ENCODE data around the gene IFTAP.
A peak's percentile ranks its signal among the peaks of the same experiment; 100 is the strongest.
"Not testable (repeated sequence)": the region's sequence is repeated elsewhere in the genome, so short reads cannot be mapped to it uniquely, and the experiment has no call there.

Gene IFTAP, protein sequence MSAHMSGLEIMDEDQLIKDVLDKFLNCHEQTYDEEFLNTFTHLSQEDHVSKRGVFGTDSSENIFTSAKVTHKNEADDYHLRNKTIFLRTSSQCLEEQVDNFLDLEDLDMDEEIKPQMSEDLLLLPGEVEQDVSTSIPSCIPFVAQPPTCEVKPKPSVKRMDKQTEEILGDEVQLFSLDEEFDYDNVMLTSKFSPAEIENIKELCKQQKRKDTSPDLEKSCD

GRCh38 chr11:36594316-36594989, at the start of gene IFTAP:
Gene IFTAP (plus strand): TSS chr11:36594502. CDS start chr11:36610104, 15,602 bp downstream.
- DNase-seq, result peak; percentile 67

DNA sequence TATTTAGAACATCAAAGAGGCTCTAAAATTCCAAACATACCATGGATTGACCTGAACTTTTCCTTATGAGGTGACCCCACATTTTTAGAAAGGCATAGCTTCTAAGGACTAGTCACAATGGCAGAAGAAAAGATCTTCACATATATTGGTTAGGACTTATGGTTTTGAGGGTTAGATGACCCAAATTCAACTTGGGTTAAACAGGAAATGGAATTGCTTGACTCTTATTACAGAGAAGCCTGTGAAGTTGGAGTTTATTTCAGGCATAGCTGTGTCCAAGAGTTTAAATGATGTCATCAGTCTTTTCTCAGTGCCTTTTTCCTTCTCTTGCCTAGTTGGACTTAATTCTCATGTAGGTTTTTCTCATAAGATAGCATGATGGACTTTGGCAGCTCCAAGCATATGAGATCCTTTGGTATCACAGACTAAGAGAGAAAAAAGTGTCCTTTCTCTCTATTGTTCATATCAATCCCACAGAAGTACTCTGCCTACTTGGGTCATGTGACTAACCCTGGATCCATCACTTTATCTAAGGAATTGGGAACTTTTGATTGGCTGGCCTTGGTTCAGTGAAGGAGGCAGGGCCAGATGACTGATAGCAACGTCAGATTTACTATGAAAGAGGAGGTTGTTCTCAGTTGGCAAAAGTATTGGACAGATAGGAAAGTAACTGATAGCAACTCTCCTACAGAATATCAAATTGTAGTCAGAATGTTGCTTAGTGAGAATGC, 43.8 kb upstream of the IFTAP start:
- DNase-seq, result no peak

DNA sequence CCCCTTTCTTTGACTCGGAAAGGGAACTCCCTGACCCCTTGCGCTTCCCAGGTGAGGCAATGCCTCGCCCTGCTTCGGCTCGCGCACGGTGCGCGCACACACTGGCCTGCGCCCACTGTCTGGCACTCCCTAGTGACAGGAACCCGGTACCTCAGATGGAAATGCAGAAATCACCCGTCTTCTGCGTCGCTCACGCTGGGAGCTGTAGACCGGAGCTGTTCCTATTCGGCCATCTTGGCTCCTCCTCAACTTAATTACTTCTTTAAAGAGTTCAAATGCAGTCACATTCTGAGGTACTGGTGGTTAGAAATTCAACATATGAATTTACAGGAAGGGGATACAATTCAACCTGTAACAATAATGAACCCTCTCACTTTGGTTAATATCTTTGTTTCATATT, 36.9 kb upstream of the IFTAP start:
- not testable (repeated sequence) for DNase-seq

DNA sequence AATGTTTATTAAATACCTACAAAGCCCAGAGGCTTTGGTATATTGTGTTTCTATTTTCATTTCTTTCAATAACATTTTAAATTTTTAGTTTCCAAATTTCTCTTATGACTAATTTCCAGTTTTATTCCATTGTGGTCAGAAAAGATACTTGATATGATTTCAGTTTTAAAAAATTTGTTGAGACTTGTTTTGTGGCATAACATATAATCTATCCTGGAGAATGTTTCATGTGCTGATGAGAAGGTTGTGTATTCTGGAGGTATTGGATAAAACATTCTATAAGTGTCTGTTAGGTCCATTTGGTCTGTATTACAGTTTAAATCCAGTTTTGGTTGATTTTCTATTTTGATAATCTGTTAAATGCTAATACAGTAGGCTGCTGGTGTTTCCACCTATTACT, 36.3 kb upstream of the IFTAP start:
- DNase-seq, result no peak

DNA sequence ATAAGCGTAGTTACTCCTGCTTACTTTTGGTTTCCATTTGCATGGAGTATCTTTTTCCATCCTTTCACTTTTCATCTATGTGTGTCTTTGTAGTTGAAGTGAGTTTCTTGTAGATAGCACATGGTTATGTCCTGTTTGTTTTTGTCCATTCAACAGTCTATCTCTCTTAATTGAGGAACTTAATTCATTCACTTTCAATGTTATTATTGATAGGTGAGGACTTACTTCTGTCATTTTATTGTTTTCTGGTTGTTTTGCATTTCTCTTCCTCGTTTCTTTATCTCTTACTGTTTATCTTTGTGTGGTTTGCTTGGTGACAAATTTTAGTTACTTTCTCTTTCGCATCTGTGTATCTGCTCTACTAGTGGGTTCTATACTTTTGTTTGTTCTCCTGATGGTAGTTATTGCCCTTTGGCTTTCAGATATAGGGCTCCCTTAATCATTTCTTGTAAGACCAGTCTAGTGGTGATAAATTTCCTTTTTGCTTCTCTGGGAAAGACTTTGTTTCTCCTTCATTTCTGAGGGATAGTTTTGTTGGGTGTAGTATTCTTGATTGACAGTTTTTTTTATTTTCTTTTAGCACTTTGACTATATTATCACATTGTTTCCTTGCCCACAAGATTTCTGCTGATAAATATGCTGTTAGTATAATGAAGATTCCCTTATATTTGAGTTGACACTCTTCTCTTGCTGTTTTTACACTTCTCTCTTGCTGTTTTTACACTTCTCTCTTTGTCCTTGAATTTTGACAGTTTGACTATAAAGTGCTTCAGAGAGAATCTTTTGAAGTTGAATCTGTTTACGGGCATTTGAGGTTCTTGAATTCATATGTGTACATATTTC, 35.5 kb upstream of the IFTAP start:
- DNase-seq, result no peak

DNA sequence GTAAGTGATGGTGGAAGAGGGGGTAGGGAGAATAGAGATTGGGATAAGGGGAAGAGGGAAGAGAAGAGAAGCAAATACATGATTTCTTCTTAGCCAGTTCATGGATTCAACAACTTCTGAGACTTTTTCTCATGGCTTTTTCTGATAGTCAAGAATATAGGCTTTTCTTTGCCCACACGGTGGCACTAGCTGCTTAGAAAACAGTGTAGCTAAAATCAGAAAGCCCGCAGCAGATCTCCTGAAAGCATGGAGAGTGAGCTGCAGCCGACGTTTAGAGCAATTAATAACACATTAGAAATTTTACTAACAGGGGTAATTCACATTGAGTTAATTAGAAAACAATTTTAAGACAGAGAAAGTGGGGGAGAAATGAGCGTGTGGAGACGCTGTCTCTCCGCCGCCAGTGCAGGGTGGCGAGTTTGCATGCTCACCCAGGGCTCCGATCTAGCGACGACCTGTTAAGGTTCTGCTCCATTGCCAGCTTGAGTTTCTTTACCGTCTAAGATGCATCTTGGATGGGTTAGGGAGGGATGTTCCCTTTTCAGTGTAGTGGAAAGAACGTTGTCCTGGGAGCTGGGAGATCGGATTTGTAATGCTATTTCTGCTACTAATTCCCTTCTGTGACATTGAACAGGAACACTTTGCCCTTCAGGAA, 29.8 kb upstream of the IFTAP start:
- peak; percentile 45 for DNase-seq

GRCh38 chr11:36565031-36565610, 29.2 kb upstream of the IFTAP start:
- no peak for DNase-seq

- no peak for DNase-seq
Observed at GRCh38 chr11:36566407-36567053, 27.8 kb upstream of the IFTAP start.

- no peak for DNase-seq
Observed at GRCh38 chr11:36567694-36568093, 26.6 kb upstream of the IFTAP start, which contains the start of gene RAG1. Gene RAG1 (plus strand): TSS chr11:36568007. CDS start chr11:36573305, 5,298 bp downstream.

GRCh38 chr11:36569095-36569494, 25.2 kb upstream of the IFTAP start:
- DNase-seq, result no peak

GRCh38 chr11:36574486-36574885, 19.8 kb upstream of the IFTAP start:
- DNase-seq, result no peak

DNA sequence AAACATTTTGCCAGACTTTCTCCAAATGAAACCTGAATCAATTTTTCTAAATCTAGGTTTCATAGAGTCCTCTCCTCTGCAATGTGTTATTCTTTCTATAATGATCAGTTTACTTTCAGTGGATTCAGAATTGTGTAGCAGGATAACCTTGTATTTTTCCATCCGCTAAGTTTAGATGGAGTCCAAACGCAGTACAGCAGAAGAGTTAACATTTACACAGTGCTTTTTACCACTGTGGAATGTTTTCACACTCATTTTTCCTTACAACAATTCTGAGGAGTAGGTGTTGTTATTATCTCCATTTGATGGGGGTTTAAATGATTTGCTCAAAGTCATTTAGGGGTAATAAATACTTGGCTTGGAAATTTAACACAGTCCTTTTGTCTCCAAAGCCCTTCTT, 16.9 kb upstream of the IFTAP start:
- DNase-seq, result no peak

DNA sequence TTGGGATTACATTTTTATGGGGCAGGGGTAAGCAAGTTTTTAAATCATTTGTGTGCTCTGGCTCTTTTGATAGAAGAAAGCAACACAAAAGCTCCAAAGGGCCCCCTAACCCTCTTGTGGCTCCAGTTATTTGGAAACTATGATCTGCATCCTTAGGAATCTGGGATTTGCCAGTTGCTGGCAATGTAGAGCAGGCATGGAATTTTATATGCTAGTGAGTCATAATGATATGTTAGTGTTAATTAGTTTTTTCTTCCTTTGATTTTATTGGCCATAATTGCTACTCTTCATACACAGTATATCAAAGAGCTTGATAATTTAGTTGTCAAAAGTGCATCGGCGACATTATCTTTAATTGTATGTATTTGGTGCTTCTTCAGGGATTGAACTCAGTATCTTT, 16.4 kb upstream of the IFTAP start:
- no peak for DNase-seq

- DNase-seq, result no peak
Observed at GRCh38 chr11:36578458-36578857, 15.8 kb upstream of the IFTAP start.

GRCh38 chr11:36581536-36581935, 12.8 kb upstream of the IFTAP start:
- no peak for DNase-seq

DNA sequence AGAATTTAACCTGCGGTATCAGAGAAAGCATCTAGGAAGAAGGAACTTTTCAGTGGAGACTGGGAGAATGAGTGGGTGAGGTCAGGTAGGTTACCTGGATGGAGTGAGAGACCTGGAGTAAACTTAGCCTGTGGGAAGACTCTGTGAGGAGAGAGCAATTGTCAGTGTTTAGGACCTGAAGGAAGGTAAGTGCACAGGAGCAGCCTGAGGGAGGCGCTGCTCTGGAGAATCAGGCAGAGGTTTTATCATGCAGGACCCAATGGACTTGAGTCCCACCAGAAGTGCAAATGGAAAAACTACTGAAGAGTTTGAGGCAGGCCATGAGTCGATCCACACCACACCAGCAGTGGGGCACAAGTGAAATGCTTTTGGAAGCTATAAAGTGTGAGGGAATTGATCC, 10.6 kb upstream of the IFTAP start:
- DNase-seq, result no peak

- DNase-seq, result no peak
Observed at GRCh38 chr11:36586543-36586942, 7.8 kb upstream of the IFTAP start.

DNA sequence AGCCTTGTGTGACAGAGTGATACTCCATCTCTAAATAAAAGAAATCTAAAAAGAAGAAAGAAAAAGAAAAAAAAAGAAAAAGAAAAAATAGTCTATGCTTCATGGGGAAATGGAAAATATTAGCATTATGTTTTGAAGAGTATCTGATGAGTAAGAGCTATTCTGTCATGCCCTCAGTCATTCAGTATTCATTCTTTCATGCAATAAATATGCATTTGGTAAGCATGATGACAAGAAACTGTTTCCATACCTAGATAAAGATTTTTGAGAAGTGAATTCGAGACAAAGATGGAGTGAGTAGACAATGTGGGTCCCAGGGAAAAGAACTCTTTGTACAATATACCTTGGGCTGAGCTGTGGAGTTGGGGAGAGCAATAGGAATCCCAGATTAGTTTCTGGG, 6.2 kb upstream of the IFTAP start:
- DNase-seq, result no peak

DNA sequence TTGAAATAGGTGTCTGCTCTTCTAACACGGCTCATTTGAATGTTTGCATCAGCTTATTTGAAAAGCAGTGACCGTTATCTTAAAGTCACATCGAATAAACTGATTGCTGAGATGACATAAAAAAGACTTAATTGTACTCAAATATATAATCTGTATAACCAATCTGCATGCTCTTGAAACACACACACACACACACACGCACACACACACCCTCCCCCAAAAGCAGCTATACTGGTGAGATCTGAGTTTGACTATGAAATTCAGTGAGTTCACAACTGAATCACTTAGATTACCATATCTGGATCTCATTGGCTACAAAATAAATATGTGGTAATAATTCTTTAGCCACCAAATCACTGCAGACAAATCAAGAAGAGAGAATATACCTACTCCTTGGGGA, 3.8 kb upstream of the IFTAP start:
- DNase-seq, result no peak

DNA sequence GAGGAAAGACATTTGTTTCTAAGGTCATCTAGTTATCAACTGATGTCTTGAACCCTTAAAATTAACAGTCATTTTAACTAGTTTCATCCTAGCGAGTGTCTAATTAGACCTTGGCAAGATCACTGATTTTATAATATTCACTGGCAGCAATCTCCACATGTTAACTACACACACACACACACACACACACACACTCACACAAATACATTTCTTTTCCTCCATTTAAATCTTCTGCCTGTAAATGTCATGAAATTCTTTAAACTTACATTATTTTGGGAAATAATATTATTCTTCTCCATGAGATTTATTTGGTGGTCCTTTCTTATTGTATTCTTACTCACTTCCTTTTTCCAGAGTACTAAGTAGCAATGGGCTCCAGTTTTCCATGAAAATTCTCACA, 2.9 kb upstream of the IFTAP start:
- no peak for DNase-seq

DNA sequence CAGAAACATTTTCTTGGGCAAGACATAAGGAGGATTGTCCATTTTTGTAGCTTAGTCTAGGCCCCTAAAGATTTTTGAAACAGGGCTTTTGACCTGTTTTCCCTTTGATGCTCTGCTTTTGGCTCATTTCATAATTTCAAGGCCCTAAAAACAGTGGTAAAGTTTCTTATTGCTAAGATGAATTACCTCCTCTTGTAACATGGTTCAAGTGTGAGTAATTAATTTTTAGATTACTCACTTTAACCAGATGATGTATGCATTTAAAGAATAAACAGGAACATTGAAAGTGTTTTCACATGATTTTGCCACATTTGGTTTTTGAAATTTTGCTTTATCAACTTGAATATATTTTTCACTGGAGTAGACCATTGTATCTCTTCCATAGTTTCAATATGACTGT, 2.6 kb downstream of the IFTAP start:
- DNase-seq, result no peak

GRCh38 chr11:36598051-36598450, 3.7 kb downstream of the IFTAP start, which contains the start of gene RAG2:
Gene RAG2 (minus strand): TSS chr11:36598236. CDS start chr11:36594168, 4,068 bp downstream.
- DNase-seq, result no peak

Measured in NCI-H1694 treated with DMSO at 0.1 percent for 48 hours (cell line).